GM21423 (cell line): Measurements from ENCODE around the gene TAMALIN.
"Not testable (repeated sequence)": the region's sequence is repeated elsewhere in the genome, so short reads cannot be mapped to it uniquely, and the experiment has no call there.

Source experiments
- ATAC-seq: cut with Tn5 transposase; IDR thresholded peaks from one replicate; pipeline ENCODE4 v1.9.1; 2021; ENCODE audit warnings: mild to moderate bottlenecking, moderate library complexity; ENCODE audit not compliant: unreplicated experiment

Gene TAMALIN

GRCh38 chr12:52006726-52007157, at the start of gene TAMALIN:
TSS of gene TAMALIN (plus strand) at chr12:52006946. CDS start at chr12:52007020, 74 bp downstream.
- no peak for ATAC-seq

- ATAC-seq: no peak
Observed at GRCh38 chr12:51958542-51958941, 48.2 kb upstream of the TAMALIN start.

DNA sequence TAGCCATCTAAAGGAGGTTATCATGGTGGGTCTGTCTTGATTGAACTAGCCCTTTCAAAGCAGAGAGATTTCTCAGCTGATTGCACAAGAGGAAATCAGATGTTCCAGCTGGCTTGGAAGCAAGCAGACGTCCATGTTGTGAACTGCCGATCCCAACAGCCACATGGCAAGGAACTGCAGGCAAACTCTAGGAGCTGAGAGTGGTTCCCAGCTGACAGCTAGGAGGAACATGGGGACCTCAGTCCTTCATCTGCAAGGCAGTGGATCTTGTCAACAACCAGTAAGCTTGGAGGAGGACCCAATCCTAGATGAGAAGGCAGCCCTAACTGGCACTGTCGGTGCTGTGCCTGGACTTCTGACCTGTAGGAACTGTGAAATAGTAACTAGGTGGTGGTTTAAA, 47.5 kb upstream of the TAMALIN start:
- ATAC-seq: no peak

DNA sequence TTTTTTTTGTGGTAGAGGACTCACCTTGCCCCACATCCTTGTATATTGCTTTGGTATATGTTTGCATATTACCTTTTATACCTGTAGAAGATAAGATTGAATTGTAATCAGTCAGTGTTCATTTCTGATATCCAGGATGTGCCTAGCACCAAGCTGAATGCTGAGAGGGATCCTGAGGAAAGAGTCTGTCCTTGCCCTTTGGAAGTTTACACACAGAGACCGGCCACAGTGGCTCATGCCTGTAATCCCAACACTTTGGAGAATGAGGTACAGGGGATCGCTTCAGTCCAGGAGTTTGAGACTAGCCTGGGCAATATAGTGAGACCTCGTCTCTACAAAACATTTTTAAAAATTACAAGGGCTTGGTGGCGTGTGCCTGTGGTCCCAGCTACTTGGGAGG, 46.8 kb upstream of the TAMALIN start:
- ATAC-seq: no peak

GRCh38 chr12:51960488-51960887, 46.3 kb upstream of the TAMALIN start:
- ATAC-seq: no peak

GRCh38 chr12:51960890-51961289, 45.9 kb upstream of the TAMALIN start:
- no peak for ATAC-seq

DNA sequence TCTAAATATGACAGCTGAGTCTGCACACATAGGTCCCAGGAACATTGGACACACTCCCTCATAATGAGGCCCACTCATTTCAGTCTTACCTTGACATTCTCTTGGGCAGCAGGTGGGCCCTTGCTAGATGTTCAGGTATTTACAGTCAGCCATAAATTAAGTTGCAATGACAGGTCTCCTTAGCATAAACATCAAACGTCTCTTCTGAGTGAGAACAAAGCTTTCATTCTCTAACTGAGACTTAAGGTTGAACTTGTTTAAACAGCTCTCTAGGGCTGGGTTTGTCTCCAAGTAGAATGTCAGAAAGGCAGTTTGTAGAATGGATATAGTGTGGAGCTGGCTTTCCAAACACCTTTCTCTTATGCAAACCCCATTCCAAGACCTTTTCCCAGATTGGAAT, 44.9 kb upstream of the TAMALIN start:
- no peak for ATAC-seq

- ATAC-seq: no peak
Observed at GRCh38 chr12:51962737-51963136, 44.0 kb upstream of the TAMALIN start.

GRCh38 chr12:51963477-51963876, 43.3 kb upstream of the TAMALIN start:
- no peak for ATAC-seq

GRCh38 chr12:51969643-51970042, 37.1 kb upstream of the TAMALIN start:
- no peak for ATAC-seq

GRCh38 chr12:51970904-51971646, 35.7 kb upstream of the TAMALIN start:
- peak; percentile 83 for ATAC-seq

GRCh38 chr12:51971679-51972421, 34.9 kb upstream of the TAMALIN start:
- peak; percentile 42 for ATAC-seq

- ATAC-seq: no peak
Observed at GRCh38 chr12:51972422-51972812, 34.3 kb upstream of the TAMALIN start.

GRCh38 chr12:51972849-51973273, 33.9 kb upstream of the TAMALIN start:
- no peak for ATAC-seq

DNA sequence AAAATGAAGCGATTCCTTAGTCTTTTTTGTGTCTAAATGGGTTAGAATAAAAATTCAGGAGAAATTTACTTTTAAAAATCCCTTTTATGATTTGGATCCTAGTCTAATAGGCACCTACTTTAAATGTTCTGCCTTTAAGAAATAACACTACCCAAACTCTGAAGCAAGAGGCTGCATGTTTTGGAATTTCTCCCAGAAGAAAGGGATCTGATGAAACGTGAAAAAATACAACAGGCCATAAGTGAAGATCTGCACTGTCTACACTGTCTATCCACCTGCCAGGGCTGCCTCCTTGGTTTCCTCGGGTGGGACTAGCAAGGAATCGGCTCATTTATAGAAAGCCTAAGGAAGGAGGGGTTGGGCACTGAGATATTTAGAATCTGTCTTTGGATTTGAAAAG, 33.2 kb upstream of the TAMALIN start:
- no peak for ATAC-seq

- ATAC-seq: no peak
Observed at GRCh38 chr12:51974646-51975045, 32.1 kb upstream of the TAMALIN start.

DNA sequence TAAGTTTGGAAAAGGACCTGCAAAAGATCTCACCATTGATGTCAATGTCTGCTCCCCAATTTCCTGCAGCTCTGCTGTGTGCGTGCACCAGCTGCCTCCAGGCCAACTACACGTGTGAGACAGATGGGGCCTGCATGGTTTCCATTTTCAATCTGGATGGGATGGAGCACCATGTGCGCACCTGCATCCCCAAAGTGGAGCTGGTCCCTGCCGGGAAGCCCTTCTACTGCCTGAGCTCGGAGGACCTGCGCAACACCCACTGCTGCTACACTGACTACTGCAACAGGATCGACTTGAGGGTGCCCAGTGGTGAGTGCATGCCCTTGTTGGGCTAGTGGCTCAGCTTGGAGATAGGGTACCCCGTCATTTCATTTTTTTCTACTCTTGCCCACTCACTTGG, 31.6 kb upstream of the TAMALIN start:
- no peak for ATAC-seq

GRCh38 chr12:51976376-51977160, 30.2 kb upstream of the TAMALIN start:
- no peak for ATAC-seq

DNA sequence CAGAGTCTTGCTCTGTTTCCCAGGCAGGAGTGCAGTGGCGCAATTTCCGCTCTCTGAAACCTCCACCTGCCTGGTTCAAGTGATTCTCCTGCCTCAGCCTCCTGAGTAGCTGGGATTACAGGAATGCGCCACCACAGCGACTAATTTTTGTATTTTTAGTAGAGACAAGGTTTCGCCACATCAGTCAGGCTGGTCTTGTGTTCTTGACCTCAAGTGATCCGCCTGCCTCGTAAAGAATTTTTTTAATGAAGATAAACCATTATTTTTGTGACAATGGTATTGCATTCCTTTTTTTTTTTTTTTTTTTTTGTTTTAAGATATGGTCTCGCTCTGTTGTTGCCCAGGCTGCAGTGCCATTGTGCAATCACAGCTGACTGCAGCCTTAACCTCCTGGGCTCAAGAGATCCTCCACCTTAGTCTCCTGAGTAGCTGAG, 29.4 kb upstream of the TAMALIN start:
- ATAC-seq: no peak

- not testable (repeated sequence) for ATAC-seq
Observed at GRCh38 chr12:51979306-51979705, 27.4 kb upstream of the TAMALIN start.

DNA sequence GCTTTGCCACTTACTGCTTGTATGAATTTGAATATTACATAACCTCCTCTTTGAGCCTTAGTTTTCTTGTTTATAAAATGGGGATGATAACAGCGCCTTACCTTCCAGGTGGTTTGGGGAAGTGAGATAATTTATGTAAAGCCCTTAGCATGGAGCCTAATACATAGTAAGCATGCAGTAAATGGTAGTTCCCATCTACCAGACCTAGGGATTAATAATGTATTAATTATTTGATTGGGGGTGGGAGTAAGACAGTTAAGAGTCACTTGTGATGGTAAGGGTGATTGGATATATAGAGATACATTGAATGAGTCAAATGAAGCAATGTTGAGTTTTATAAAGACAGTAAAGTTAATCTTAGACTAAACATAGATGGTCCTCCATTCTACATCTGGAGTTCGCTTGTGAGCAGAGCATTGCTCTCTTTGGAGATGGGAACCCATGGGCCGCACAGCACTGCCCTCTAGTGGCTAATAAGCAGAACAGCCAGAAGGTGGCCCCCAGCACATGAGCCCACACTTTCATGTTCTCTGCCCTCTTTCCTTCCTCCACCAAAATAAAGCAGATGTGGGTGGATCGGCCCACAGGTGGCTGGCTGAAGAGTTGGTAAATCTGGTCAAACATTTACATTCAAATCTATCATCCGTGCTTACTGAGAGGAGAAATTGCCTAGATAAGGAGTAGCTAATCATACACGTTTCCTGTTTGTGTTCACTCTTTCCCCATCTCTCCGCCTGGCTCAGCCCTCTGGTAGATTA, 26.5 kb upstream of the TAMALIN start:
- ATAC-seq: peak; percentile 80
